Epithelial cell of prostate (primary cell): ENCODE data around the gene ABHD17B.

Experiments
- DNase-seq: peaks from one replicate; pipeline ENCODE4 v3.0.0-alpha.2; 2011; ENCODE audit warnings: low read depth, low spot score
- H3K27ac ChIP-seq: fragments of 450-650 bp; 2 replicates; pipeline ENCODE4 v1.5.1; 2017; ENCODE audit warnings: mild to moderate bottlenecking

The ABHD17B gene

DNA sequence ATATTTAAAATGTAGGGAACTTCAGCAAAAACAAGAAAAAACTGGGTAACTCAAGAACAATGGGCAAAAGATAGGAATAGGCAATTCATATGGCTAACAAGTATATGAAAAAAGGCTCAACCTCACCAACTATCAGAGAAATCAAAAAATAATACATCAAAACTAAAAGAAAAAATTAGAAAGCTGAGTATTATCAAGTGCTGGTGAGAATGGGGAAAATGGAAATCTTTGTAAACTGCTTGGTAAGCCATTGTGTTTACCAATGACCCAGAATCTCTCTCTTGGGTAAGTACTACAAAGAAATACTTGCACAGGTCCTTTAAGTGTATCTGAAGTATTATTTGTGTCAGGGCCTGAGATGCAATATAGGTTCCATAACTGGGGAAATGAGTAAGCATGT lies 27.0 kb downstream of the ABHD17B start:
- no peak for DNase-seq
- H3K27ac ChIP-seq, result no peak overlapping the region

DNA sequence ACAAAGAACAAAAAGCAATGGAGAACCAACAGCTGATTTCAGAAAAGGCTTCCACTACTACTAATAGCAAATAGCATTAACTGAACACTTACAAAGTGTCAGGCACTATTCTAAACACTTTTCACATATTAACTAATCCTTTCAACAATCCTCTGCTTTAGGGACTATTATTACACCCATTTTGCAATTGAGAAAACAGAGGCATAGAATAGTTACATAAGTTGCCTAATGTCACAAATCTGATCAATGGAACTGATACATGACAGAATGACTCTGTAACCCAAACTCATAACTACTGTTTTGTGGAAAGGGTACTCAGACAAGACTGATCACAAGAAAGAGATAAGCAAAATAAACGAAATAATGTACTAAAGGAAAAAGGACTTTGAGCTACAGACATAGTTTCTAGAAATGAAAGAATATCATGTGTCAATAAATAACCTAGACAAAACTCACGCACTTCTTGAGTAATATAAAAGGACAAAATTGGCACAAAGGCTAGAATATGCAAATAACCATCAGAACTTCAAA lies 31.3 kb downstream of the ABHD17B start:
- no peak for DNase-seq
- no peak overlapping the region for H3K27ac ChIP-seq

GRCh38 chr9:71878327-71879274 lies 32.4 kb downstream of the ABHD17B start:
- H3K27ac ChIP-seq, result no peak overlapping the region
- no peak for DNase-seq

- no peak for DNase-seq
- H3K27ac ChIP-seq, result no peak overlapping the region
Measured at GRCh38 chr9:71876829-71877228, 34.2 kb downstream of the ABHD17B start.

DNA sequence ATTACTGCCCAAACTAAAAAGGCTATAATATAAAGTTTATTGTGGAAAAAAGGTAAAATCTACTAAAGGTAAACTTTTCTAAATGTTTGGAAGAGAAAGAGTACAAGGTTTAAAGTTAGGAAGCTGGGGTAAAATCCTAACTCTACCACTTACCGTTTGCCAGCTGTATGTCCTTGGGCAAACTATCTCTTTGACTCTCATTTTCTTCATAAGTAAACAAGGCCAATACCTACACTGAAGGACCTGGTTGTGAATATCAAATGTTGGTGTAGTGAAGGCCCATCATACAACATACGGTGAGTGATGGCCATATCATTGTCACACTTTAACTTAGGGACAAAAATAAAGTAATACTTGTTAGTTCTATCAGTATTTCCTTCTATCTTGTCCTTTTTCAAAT lies 34.9 kb downstream of the ABHD17B start:
- H3K27ac ChIP-seq, result no peak overlapping the region
- no peak for DNase-seq

DNA sequence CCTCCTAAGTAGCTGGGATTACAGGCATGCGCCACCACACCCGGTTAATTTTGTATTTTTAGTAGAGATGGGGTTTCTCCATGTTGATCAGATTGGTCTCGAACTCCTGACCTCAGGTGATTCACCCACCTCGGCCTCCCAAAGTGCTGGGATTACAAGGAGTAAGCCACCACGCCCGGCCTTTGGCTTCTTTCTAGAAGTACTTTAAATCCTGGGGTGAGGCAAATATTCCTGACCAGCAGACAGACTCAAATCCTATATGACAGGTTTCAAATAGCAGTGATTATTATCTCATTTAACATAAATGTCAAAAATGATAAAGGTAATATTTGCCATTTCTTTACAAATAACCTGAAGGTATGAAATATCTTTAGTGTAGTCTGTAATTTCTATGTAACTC lies 35.6 kb downstream of the ABHD17B start:
- H3K27ac ChIP-seq, result no peak overlapping the region
- DNase-seq, result no peak

DNA sequence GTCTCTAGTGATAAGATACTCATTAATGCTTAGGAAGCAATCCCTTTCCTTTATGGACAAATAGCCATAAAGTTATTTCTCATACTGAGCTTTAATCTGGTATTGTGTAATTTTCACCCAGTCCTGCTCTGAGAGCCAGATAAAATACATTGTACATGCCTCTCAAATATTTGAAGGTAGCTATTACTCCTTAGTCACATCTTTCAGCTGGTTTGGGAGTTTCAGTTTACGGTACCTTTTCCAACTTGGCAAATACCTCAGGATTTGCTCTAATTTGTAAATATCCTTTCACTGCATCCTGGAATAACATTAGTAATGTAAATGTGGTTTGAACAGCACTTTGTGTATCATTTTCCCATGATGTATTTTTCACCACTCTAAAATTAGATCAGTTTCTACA lies 47.4 kb downstream of the ABHD17B start:
- DNase-seq, result no peak

DNA sequence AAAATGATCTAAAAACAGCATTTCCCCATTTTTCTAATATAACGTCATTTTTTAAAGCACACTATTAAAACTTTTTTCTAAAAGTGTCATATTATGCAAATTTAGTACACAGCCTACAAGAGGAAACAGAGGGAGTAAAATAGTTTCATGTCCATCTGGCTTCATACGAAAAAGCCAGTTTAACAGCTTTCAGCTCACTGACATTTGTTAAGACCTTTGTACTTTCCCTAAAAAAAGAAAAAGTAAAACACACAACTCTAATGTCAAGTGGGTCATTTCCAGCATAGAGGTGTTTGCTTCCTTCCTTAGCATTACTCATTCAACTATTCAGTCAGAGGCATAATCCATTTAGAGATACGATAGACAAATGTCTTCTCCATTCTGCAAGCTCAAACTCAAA lies 49.4 kb downstream of the ABHD17B start:
- no peak for DNase-seq
- H3K27ac ChIP-seq, result no peak overlapping the region

More for the DNA sequence above, 47.4 kb downstream of the ABHD17B start:
- no peak overlapping the region for H3K27ac ChIP-seq

DNA sequence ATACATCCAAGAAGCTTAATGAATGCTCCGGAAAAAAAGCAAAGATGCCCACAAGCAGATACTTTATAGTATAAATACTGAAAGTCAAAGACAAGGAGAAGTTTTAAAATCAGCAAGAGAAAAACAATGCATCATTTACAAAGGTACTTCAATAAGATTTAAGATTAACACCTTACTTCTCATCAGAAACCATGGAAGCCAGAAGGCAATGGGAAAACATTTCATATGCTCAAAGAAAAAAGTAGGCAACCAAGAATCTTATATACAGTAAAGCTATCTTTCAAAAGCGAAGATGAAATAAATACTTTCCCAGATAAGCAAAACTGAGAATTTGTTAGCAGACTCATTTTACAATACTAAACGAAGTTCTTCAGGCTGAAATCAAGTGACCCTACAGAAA lies 51.1 kb downstream of the ABHD17B start:
- no peak overlapping the region for H3K27ac ChIP-seq
- no peak for DNase-seq

DNA sequence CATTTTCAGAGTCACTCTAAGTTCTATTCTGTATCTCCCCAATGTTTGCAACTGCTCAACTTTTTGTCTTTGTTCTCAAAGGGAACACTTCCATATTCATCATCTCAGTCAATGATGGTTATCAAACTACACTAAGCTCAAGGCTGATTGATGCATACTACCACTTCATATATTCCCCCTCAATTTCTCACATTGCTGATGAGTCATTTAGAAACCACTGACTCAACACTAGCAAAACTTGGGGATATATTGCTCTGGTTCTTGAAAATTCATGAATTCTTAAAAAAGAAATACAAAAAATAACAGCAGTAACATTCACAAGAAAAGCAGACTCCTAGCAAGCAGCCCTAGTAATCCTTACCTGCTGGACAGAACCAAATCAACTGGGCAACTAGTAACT lies 52.2 kb downstream of the ABHD17B start:
- no peak overlapping the region for H3K27ac ChIP-seq
- DNase-seq, result peak; percentile 3

DNA sequence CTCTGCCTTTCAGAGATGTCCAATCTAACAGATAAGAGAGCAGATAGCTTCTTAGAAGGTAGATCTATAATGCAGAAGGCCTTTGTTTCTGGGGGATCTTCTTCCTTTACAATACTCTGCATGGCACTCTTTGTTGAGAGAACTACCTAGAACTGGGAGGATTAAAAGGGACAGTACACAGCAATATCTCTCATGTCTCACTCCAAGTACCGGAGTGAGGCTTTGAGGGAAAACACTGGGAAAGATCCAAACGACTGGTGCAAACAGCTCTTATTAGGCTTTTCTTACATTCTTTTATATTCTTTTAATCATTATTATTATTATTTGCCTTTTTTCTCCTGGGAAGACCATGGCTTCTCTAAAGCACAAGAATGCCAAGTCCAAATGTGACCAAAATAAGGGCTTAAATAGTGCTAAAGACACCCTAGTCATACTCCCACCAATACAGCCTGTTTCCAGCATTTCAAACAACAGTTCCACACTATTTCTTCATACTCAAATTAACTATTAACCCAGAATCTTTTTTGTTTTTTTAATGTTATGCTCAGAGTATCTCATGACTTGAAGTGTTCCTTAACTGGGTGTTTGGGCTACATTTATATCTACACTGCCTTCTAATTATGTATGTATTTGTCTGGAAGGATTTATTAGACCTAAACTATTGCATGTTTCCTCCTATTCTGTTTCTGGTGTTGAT lies 52.7 kb downstream of the ABHD17B start:
- DNase-seq, result no peak
- no peak overlapping the region for H3K27ac ChIP-seq

- no peak overlapping the region for H3K27ac ChIP-seq
- no peak for DNase-seq
Measured at GRCh38 chr9:71857159-71857558, 53.8 kb downstream of the ABHD17B start.

DNA sequence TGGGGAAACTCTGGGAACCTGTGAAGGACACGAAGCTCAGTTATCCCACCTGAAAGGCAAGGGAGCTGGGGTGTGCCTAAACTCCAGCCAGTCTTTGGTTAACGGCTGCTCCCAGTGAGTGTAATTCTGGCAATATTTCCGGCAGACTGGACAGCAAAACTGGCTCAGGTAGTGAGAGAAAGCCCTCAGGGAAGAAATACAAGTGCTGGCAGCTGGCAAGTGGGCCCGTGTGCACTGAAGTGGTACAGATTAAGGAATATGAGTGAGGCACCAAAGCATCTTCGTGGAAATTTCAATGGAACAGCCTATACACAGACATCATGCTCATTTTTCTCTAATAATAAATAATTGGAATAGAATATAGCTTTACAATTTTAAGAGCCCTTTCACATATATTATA lies 56.2 kb downstream of the ABHD17B start:
- H3K27ac ChIP-seq, result no peak overlapping the region
- DNase-seq, result no peak

- DNase-seq, result no peak
- no peak overlapping the region for H3K27ac ChIP-seq
Measured at GRCh38 chr9:71853084-71853483, 57.9 kb downstream of the ABHD17B start.

DNA sequence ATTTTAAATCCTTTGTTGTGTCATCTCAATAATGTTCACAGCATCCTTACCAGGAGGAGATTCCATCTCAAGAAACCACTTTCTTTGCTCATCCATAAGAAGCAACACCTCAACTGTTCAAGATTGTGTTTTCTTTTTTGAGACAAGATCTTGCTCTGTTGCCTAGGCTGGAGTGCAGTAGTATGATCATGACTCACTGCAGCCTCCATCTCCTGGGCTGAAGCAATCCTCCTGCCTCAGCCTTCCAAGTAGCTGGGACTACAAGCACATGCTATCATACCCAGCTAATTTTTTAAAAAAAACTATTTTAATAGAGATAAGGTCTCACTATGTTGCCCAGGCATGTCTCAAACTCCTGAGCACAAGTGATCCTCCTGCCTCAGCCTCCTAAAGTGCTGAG lies 60.0 kb downstream of the ABHD17B start:
- DNase-seq, result no peak
- H3K27ac ChIP-seq, result no peak overlapping the region

DNA sequence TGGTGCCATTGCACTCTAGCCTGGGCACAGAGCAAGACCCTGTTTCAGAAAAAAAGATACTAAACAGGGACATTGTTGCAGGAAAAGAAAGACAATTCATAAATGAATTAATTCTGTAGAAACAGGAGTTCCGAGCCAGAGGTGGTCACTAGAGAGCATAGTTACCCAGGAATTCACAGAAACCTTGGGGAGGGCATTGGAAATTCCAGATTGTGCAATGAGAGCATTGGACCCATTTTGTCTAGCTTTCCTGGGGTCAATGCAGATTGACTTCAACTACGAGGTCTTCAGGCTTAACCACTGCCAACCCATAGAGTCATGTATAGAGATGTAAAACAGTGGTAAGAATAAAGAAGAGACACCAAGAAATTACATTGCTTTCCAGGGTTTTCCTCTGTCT lies 63.1 kb downstream of the ABHD17B start:
- no peak overlapping the region for H3K27ac ChIP-seq
- no peak for DNase-seq

- H3K27ac ChIP-seq, result no peak overlapping the region
- no peak for DNase-seq
Measured at GRCh38 chr9:71844808-71845207, 66.2 kb downstream of the ABHD17B start.

DNA sequence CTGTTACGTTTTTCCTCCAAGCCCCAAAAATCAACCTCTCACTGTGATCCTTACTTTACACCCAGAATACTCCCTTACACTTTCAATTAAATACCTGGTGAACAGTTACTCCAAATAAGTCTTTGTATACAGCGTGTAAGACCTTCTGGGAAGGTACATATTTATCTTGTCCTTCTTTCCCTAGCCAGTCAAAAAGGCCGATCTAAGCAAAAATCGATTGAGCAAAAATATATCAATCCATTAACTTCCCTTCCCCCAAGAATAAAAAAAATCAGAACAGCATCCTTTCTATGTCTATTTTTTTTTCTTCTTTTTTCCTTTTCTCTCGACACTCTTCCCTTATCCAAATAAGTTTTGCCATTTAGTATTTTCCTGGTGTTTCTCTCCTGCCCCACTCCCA lies 71.3 kb downstream of the ABHD17B start:
- H3K27ac ChIP-seq, result no peak overlapping the region
- DNase-seq, result no peak

DNA sequence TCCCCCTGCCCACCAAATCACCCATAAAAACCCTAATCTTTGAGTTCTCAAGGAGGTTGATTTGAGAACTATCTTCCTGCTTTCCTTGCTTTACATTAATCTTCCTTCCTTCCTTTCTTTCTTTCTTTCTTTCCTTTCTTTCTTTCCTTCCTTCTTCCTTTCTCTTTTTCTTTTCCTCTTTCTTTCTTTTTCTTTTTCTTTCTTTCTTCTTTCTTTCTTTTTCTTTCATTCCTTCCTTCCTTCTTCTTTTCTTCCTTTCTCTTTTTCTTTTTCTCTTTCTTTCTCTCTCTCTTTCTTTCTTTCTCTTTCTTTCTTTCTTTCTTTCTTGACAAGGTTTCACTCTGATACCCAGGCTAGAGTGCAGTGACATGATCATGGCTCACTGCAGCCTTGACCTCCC lies 75.4 kb downstream of the ABHD17B start:
- H3K27ac ChIP-seq, result no peak overlapping the region
- DNase-seq, result no peak

GRCh38 chr9:71830929-71831328 lies 80.1 kb downstream of the ABHD17B start:
- H3K27ac ChIP-seq, result peak overlapping the region; percentile 2
- no peak for DNase-seq

GRCh38 chr9:71830153-71830552 lies 80.8 kb downstream of the ABHD17B start:
- no peak for DNase-seq

More at GRCh38 chr9:71830153-71830552, 80.8 kb downstream of the ABHD17B start:
- H3K27ac ChIP-seq, result no peak overlapping the region
